HG02970 (cell line): ENCODE measurements around the gene KLHL10.
"Not testable (repeated sequence)": the region's sequence is repeated elsewhere in the genome, so short reads cannot be mapped to it uniquely, and the experiment has no call there.

Experiments used
- ATAC-seq: cut with Tn5 transposase; IDR thresholded peaks from one replicate; pipeline ENCODE4 v1.9.1; 2021; ENCODE audit warnings: mild to moderate bottlenecking, moderate library complexity, moderate number of reproducible peaks; ENCODE audit not compliant: unreplicated experiment, low FRiP score

The KLHL10 gene

DNA sequence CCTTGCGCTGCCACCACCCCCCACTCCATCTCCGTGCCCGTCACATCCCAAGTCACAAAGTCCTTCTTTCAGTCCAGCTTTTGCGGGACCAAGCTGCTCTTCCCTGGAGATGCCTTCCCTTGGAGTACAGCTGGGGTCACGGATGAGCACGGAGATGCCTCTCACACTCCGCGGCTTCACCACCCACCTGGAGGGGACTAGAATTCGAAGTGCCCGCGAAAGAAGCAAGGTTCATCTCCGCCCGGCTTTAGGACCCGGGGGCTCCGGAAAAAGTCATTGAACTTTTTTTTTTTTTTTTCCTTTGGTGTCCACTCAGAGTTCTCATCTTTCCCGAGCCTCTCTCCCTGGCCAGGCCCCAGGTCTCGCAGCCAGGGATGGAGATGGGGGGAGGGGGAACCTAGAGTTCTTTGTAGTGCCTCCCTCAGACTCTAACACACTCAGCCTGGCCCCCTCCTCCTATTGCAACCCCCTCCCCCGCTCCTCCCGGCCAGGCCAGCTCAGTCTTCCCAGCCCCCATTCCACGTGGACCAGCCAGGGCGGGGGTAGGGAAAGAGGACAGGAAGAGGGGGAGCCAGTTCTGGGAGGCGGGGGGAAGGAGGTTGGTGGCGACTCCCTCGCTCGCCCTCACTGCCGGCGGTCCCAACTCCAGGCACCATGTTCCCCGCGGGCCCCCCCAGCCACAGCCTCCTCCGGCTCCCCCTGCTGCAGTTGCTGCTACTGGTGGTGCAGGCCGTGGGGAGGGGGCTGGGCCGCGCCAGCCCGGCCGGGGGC is 25.1 kb upstream of the KLHL10 start, which contains the start of gene FKBP10:
Gene FKBP10, plus strand, starts transcription at position 624 of the 771 bp plus-strand sequence. Its CDS starts 31 bp downstream, at position 655.
- ATAC-seq: no peak

DNA sequence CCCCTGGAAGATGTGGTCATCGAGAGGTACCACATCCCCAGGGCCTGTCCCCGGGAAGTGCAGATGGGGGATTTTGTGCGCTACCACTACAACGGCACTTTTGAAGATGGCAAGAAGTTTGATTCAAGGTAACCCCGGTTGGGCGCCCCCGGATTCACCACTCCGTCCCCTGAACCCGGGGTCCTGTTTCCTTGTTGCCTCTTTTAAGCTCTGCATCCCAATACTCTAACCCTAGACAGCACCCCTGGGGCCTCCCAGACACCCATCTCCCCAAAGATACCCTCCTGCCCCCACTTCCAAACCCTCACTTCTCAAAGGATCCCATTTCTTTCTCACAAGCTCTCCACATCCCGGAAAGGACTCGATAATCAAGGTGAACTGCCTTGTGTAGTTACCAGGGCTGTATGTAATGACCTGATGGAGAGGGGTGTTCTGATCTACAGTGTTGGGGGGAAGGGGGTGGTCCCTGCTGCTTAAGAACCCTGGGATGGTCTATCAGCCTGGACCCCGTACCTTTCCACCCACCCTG is 24.4 kb upstream of the KLHL10 start:
- ATAC-seq: no peak

- ATAC-seq: no peak
These were observed 23.9 kb upstream of the KLHL10 start for GRCh38 chr17:41813699-41814124.

DNA sequence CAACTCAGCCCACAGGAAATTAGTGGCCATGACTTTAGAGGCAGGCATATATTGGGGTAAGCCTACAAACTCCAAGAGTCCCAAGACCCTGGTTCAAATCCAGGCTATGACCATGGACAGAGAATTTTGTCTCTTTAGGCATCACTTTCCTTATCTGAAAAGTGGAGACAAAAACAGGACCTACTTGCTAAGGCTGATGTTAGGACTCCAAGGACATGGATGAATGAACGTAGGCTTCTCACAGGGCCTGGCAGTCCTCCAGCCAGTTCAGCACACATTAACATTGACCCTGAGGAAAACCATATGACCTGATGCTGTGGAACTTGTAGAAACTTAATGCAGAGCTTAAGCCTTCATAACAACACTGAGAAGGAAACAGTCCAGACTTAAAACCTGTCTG is 23.4 kb upstream of the KLHL10 start:
- no peak for ATAC-seq

GRCh38 chr17:41816637-41817320 is 20.8 kb upstream of the KLHL10 start:
- no peak for ATAC-seq

- ATAC-seq: no peak
These were observed 19.6 kb upstream of the KLHL10 start for GRCh38 chr17:41818024-41818423.

- ATAC-seq: no peak
These were observed 15.8 kb upstream of the KLHL10 start for GRCh38 chr17:41821776-41822175.

DNA sequence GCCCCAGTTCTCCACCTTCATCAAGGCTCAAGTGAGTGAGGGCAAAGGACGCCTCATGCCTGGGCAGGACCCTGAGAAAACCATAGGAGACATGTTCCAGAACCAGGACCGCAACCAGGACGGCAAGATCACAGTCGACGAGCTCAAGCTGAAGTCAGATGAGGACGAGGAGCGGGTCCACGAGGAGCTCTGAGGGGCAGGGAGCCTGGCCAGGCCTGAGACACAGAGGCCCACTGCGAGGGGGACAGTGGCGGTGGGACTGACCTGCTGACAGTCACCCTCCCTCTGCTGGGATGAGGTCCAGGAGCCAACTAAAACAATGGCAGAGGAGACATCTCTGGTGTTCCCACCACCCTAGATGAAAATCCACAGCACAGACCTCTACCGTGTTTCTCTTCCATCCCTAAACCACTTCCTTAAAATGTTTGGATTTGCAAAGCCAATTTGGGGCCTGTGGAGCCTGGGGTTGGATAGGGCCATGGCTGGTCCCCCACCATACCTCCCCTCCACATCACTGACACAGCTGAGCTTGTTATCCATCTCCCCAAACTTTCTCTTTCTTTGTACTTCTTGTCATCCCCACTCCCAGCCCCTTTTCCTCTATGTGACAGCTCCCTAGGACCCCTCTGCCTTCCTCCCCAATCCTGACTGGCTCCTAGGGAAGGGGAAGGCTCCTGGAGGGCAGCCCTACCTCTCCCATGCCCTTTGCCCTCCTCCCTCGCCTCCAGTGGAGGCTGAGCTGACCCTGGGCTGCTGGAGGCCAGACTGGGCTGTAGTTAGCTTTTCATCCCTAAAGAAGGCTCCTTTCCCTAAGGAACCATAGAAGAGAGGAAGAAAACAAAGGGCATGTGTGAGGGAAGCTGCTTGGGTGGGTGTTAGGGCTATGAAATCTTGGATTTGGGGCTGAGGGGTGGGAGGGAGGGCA is 15.1 kb upstream of the KLHL10 start:
- no peak for ATAC-seq

GRCh38 chr17:41823141-41823524 is 14.5 kb upstream of the KLHL10 start:
- ATAC-seq: no peak

DNA sequence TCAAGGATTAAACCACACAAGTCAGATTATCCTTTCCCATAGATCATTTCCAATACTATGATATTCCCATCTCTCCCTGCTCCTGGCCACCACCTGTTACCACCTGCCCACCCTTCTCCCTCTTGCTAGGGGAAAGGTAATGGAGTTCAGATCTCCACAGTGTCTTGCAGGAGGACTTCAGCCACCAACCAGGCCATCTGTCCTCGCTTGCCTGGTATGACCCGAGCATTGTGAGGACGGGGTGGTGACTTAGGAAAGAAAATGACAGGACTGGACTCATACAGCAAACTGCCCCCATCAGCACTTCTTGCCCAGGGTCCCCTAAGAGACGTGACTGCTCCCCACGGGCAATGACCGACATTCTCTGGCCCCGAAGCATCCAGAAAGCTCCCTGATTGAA is 14.0 kb upstream of the KLHL10 start:
- no peak for ATAC-seq

- ATAC-seq: no peak
These were observed 13.5 kb upstream of the KLHL10 start for GRCh38 chr17:41824086-41824485.

- ATAC-seq: no peak
These were observed 12.3 kb upstream of the KLHL10 start for GRCh38 chr17:41825175-41825845.

GRCh38 chr17:41829961-41830360 is 7.7 kb upstream of the KLHL10 start:
- ATAC-seq: not testable (repeated sequence)

- no peak for ATAC-seq
These were observed 2.3 kb upstream of the KLHL10 start for GRCh38 chr17:41835214-41835799.

- ATAC-seq: no peak
These were observed 1.6 kb upstream of the KLHL10 start, which contains the start of gene NT5C3B for GRCh38 chr17:41835800-41836549. Gene NT5C3B (minus strand): TSS chr17:41836232. CDS start chr17:41836193, 39 bp downstream.

DNA sequence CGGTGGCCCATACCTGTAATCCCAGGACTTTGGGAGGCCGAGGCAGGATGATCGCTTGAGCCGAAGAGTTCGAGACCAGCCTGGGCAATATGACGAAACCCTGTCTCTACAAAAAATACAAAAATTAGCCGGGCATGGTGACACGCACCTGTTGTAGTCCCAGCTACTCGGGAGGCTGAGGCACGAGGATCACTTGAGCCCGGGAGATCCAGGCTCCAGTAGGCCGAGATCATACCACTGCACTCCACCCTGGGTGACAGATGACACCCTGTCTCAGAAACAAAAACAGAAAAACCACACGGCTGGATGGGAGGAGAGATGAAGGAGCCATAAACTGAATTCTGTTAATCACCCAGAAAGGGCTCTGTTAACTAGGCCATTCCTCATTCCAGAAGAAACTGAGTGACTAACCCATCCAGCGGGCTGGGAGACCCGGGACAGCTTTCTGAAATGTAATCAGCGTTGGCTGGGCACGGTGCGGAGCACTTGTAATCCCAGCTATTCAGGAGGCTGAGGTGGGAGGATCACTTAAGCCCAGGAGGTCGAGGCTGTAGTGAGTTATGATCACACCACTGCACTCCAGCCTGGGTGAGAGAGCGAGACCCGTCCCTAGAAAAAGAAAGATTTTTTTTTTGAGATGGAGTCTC is 952 bp upstream of the KLHL10 start:
- ATAC-seq: no peak

- not testable (repeated sequence) for ATAC-seq
These were observed 1.8 kb downstream of the KLHL10 start for GRCh38 chr17:41839448-41839847.

DNA sequence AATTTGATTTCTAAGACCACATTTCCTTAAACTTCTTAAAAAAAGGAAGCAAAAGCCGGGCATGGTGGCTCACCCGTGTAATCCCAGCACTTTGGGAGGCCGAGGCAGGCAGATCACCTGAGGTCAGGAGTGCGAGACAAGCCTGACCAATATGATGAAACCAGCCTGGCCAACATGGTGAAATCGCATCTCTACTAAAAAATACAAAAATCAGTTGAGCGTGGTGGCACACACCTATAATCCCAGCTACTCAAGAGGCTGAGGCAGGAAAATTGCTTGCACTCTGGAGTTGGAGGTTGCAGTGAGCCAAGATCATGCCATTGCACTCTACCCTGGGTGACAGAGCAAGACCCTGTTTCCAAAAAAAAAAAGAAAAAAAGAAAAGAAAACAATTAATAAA is 3.2 kb downstream of the KLHL10 start:
- not testable (repeated sequence) for ATAC-seq
